GM18858 (cell line): ENCODE data around the gene JUN.
"Not testable (repeated sequence)": the region's sequence is repeated elsewhere in the genome, so short reads cannot be mapped to it uniquely, and the experiment has no call there.

Experiments
- ATAC-seq: cut with Tn5 transposase; IDR thresholded peaks from one replicate; pipeline ENCODE4 v1.9.1; 2021; ENCODE audit not compliant: unreplicated experiment

JUN gene

GRCh38 chr1:58809325-58810010 is 25.6 kb upstream of the JUN start:
- ATAC-seq = no peak

DNA sequence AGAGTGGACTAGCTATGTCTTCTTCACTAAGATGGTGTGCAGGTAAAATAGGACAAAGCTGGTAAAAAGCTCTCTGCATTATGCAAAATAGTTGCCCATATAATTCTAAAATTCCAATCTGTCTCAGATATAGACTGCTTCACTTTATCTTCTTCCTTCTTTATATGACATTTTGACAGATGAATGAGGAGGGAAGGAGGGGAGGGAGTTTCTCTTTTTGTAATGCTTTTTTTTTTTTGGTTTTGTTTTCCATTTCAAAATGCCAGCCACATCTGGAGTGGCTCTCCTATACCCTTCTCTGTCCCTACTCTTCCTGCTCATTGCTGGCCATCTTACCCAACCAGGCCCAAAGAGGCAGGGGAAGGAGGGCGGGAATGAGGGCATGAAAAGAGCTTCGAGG is 24.2 kb upstream of the JUN start:
- ATAC-seq = no peak

DNA sequence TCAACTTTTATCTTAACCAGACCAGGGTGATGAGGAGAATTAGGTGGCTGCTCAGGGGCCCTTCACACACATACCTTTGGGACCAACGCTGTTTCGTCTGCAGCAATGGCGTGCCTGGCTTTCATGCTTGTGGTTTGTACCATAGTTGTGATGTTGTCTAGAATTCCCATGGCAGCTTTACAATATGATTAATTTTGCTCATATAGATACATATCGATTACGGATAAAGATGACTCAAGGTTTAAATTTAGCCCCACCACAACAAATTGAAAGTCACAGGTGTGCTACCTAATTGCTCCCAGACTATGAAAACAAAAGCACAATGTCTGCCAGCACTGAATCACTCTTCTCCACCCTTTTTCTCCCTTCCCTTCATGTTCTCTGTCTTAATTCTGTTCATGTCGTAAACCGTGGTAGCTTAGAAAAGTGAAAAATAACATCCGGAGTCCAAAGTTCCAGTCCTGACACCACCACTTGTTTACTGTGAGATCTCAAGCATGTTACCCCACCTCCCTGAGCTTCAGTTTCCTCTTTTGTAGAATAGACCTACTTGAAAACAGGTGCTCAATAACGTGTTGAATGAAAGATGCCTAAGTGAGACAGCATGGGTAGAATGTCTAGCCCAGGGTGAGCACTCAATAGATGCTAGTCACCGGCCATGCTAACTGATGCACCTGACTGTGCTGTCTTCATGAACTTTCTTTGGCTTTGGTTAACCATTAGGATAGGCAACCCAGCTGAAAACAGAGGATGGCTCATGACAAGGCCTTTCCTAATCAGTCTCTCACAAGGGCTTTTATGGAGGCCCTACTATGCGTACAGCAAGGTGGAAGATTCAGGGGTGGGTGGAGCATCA is 22.1 kb upstream of the JUN start:
- ATAC-seq = peak; percentile 42

- no peak for ATAC-seq
Observed at GRCh38 chr1:58804853-58805565, 21.2 kb upstream of the JUN start.

DNA sequence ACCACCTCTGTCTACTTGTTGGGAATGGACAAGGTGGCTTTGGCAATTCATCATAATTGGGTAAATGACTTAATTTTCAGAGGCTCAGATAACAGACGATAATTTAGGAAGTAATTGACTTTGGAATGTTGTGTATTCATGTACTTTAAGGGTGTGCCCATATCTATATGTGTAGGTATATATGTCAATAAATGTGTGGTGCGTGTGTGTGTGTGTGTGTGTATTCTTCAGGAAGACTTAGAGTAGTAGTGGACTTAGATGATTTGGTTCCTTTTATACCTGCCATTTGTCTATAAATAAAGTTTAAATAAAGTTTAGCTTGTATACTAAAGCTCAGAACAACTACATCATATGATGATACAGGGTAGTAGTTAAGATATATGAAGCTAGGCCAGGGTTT is 20.0 kb upstream of the JUN start:
- no peak for ATAC-seq

GRCh38 chr1:58802640-58803399 is 19.0 kb upstream of the JUN start:
- ATAC-seq = no peak

- not testable (repeated sequence) for ATAC-seq
Observed at GRCh38 chr1:58801286-58801685, 17.4 kb upstream of the JUN start.

GRCh38 chr1:58799650-58800049 is 15.8 kb upstream of the JUN start:
- no peak for ATAC-seq

DNA sequence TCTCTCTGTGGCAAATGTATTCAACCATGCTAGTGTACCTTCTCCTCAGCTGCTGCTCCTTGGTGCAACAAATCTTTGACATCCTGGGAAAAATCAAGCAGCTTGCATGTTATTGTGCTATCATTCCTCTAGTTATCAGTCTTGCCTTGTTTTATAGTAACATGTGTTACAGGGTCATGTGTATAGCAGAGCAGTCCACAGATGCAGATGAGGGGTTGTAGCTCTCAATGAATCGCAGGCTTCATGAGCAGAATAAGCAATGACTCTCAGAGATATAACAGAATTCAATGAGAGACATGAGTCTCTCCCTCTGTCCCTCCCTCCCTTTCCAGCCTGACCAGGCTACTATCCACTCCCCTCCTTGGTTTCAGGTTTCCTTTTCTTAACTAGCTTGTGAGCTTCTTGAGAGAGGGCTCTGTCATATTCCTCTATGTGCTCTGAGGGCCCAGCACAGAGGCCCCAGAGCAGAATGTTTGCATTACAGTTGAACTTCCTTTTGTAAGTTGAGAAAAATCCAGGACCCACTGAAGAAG is 15.1 kb upstream of the JUN start:
- ATAC-seq = no peak

GRCh38 chr1:58796416-58796815 is 12.6 kb upstream of the JUN start:
- no peak for ATAC-seq

- no peak for ATAC-seq
Observed at GRCh38 chr1:58794585-58794984, 10.7 kb upstream of the JUN start.

- ATAC-seq = no peak
Observed at GRCh38 chr1:58792846-58793245, 9.0 kb upstream of the JUN start.

- ATAC-seq = no peak
Observed at GRCh38 chr1:58791106-58791505, 7.3 kb upstream of the JUN start.

DNA sequence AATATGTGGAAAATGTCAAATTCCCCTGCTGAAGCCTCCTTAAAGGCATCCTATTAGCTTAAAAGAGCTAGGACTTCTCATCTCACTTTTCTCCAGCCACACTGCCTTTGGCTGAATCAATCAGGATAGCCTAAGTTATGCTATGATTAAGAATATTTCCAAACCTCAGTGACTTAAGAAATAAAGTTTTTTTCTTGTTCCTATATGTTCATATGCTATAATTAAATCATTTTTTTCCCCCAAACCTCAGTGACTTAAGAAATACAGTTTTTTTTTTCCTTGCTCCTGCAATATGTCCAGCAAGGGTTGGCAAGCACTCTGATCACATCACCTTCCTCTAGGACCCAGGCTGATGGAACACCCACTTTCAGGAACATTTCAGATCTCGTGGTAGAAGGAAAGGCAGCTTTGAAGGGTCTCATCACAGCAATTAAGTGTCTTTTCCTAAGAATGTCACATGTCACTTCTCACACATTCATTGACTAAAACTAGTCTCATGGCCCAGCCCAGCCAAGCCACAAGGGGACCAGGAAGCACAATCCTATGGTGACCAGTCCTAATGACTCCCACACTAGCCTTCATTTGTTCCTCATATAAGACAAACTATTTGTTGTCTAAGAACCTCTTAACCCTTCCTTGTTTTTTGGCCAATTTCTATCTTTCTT is 6.3 kb upstream of the JUN start:
- ATAC-seq = no peak

- no peak for ATAC-seq
Observed at GRCh38 chr1:58789322-58789856, 5.5 kb upstream of the JUN start.

DNA sequence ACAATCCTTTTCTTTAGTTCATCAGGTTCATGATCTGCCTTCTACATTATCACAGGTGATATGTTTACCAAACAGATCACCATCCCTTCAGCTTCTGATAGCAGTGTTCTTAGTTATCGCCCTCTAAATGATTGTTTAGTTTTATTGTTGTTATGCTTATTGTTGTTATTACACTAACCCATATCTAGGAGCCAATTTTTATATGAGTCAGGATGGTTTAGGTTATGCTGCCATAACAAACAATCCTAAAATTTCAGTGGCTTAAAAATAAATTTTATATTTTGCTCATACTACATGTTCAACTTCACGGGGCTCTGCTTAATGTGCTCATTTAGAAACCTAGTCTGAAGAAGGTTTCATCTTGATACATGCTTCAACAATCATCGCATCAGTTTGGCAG is 4.4 kb upstream of the JUN start:
- ATAC-seq = no peak

- no peak for ATAC-seq
Observed at GRCh38 chr1:58786927-58787245, 3.0 kb upstream of the JUN start.

DNA sequence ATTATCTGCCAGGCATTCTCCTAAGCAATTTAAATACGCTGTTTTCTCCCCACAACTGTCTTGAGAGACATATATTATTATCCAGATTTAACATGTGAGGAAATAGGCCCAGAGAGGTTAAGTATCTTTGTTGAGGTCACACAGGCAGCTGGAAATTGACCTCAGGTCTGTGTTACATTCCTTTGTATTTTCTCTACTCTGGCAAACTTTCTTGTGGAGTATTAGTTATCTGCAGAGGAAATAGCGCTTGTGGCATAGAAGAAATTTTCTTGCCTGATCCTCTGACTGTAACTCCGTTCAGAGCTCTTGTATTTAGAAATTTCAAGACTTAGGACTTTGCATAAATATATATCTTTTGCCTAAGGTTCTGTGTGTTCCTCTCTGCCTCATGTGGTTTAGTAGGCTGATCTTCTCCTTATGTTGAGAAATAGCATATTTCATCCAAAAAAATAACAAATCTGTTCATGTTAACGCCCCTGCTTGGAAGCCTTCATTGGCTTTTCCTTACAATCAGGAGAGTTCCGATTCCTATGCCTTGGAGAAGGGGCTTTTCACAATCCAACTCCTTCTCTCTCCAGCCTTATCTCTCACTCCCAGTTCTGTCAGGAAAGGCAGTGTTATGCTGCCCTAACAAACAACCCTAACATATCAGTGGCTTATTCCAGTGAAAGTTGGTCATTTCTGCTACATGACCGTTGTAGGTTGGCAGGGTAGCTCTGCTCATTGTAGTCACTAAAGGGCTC is 2.5 kb upstream of the JUN start:
- no peak for ATAC-seq

DNA sequence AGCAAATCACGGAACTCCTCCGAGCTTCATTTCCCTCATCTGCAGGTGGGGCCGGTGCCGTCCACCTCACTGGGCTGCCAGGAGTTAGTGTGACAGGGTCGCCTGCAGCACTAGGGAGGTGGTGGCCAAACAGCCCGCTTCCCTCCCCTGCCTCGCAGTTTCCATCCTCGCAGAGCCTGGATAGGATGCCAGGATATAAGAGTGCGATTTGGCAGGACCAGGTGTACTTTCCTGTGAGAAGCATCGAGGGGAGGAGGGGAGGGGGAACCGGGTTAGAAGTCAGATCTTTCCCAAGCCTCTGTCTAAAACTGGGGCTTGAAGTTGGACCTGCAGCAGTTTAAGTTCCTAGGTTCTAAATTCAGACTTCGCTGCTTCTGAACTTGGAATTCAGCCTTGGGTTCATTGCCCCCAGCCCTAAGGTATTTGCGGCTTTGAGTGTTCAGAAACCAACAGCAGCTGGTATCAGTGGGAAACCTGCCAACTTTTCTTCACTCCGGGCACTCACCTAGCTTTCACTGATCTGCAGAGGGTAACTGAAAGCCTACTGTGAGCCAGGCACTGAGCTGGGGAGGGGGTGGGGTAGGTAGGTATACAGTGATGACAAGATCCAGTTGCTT is 1.7 kb upstream of the JUN start:
- ATAC-seq = no peak
